ENCODE measurements around the gene ZNF780B.

ZNF780B gene

GRCh38 chr19:40006273-40006691 lies 49.7 kb downstream of the ZNF780B start:
- no peak for DNase-seq (ENCODE audit: low spot score)
- TF ChIP-seq CTCF (IDR thresholded peaks at IDR 0.05; ENCODE audit: extremely low read depth, missing control alignments) = no peak

GRCh38 chr19:40005691-40006272 lies 50.2 kb downstream of the ZNF780B start:
- no peak for TF ChIP-seq CTCF (IDR thresholded peaks at IDR 0.05; ENCODE audit: extremely low read depth, missing control alignments)
- no peak for DNase-seq (ENCODE audit: low spot score)

GRCh38 chr19:39998501-39998900 lies 57.5 kb downstream of the ZNF780B start:
- TF ChIP-seq CTCF (IDR thresholded peaks at IDR 0.05; ENCODE audit: extremely low read depth, missing control alignments) = no peak
- no peak for DNase-seq (ENCODE audit: low spot score)

- peak; percentile 11 for DNase-seq (ENCODE audit: low spot score)
- TF ChIP-seq CTCF (IDR thresholded peaks at IDR 0.05; ENCODE audit: extremely low read depth, missing control alignments) = no peak
These were observed 58.3 kb downstream of the ZNF780B start for GRCh38 chr19:39997638-39998216.

- no peak for TF ChIP-seq CTCF (IDR thresholded peaks at IDR 0.05; ENCODE audit: extremely low read depth, missing control alignments)
- DNase-seq (ENCODE audit: low spot score) = peak; percentile 90
These were observed 59.0 kb downstream of the ZNF780B start, which contains the start of gene ZNF546 for GRCh38 chr19:39996811-39997637. Gene ZNF546, plus strand, starts transcription at chr19:39997060. Its CDS starts 1,267 bp downstream, at chr19:39998327.

- no peak for TF ChIP-seq CTCF (IDR thresholded peaks at IDR 0.05; ENCODE audit: extremely low read depth, missing control alignments)
- peak; percentile 32 for DNase-seq (ENCODE audit: low spot score)
These were observed 59.7 kb downstream of the ZNF780B start for GRCh38 chr19:39996218-39996810.

GRCh38 chr19:39995794-39996193 lies 60.2 kb downstream of the ZNF780B start:
- DNase-seq (ENCODE audit: low spot score) = no peak
- TF ChIP-seq CTCF (IDR thresholded peaks at IDR 0.05; ENCODE audit: extremely low read depth, missing control alignments) = no peak

Measured in GM20000 (cell line).